OCI-LY1 (cell line): ENCODE data around the gene SLC22A23.

Experiments used
- CTCF ChIP-seq: fragments of 200-600 bp; sonication (generic), shearing (Covaris generic); IDR thresholded peaks from 2 replicates; pipeline ENCODE4 v1.5.1; 2017; ENCODE audit warnings: mild to moderate bottlenecking, antibody characterized with exemption, low read length, moderate library complexity, mixed read lengths
- EZH2 ChIP-seq: fragments of 200-600 bp; sonication (generic), shearing (Covaris generic); IDR thresholded peaks from 2 replicates; pipeline ENCODE4 v1.8.0; 2017; ENCODE audit warnings: borderline replicate concordance, mixed run types, mild to moderate bottlenecking, antibody characterized with exemption, low read length, moderate library complexity, mixed read lengths

- TF ChIP-seq CTCF (no peak), EZH2 (no peak)
Observed at GRCh38 chr6:3285732-3286131, 171.1 kb downstream of the SLC22A23 start.
